Measurements from ENCODE around the gene FGF8. TPM values are rescaled to one million over a fixed set of nuclear protein-coding genes. Genes with fewer than 3 reads are reported as not detected.

FGF8 gene
- total and polyA plus RNA-seq, 2 of the 8 experiments (the other 6 are each of a cell fraction or from before 2014, with no cell fraction given) = 1.1 to 3.9 TPM

- Histone ChIP-seq H3K4me1 (replicated peaks in 1 of 4; ENCODE audit: control insufficient read depth in 3 of 4, insufficient read depth in 4 of 4, low read length in 3 of 4) (peaks cover 12 to 49% (median 28%) of the 10 kb centered on the region in 4 experiments), H3K23me2 (ENCODE audit: low read depth, low read length) (peaks cover 34% of the 10 kb centered on the region), H3K36me3 (ENCODE audit: control insufficient read depth in 2 of 4, insufficient read depth in 4 of 4, low read length in 3 of 4) (no peaks in the 10 kb centered on the region; a peak in 1 of 8 replicates), H2BK15ac (ENCODE audit: low read length) (no peak overlapping the region), H3K14ac (ENCODE audit: insufficient read length) (no peak overlapping the region), H4K91ac (replicated peaks; ENCODE audit: insufficient read length, low read length) (peak overlapping the region; percentile 83), H2AFZ (ENCODE audit: low read length) (no peak overlapping the region), H3K9me3 (ENCODE audit: insufficient read depth in 2 of 2, low read depth in 1 of 2, low read length in 1 of 2) (no peaks in the 10 kb centered on the region), H3K27me3 (replicated peaks in 1 of 4; ENCODE audit: control insufficient read depth in 3 of 4, extremely low read depth in 1 of 4, insufficient read depth in 3 of 4, low read length in 3 of 4) (peaks cover 39 to 56% (median 49%) of the 10 kb centered on the region in 4 experiments), H3K4me2 (ENCODE audit: insufficient read depth in 1 of 2, low read depth in 2 of 2, low read length in 2 of 2) (peak overlapping the region; percentile 91 to 95), H2BK120ac (replicated peaks; ENCODE audit: low read depth, low read length) (no peak overlapping the region), H3K23ac (ENCODE audit: insufficient read length) (no peak overlapping the region), H4K8ac (ENCODE audit: extremely low read depth, insufficient read depth, low read length) (peak overlapping the region; percentile 81; the same call in 1 of the 2 replicates), H3K9ac (replicated peaks in 1 of 4; ENCODE audit: extremely low read depth in 1 of 4, low read depth in 3 of 4, low read length in 3 of 4) (no peak overlapping the region), H4K5ac (ENCODE audit: insufficient read length, low read depth, low read length) (no peak overlapping the region), H3K18ac (ENCODE audit: extremely low read depth, low read length) (peak overlapping the region; percentile 95), H2BK12ac (ENCODE audit: low read depth, low read length) (peak overlapping the region; percentile 68; the same call in 1 of the 2 replicates), H3K56ac (replicated peaks; ENCODE audit: insufficient read length, low read depth, low read length) (no peak overlapping the region), H3K79me1 (ENCODE audit: low read depth, low read length) (peaks cover 7% of the 10 kb centered on the region), H3K79me2 (ENCODE audit: control insufficient read depth in 1 of 2, insufficient read depth in 2 of 2, low read length in 2 of 2) (peaks cover 0 to 8% of the 10 kb centered on the region in 2 experiments; a peak in 1 of 4 replicates), H3K27ac (ENCODE audit: low read depth, low read length) (no peak overlapping the region), H3K4ac (replicated peaks; ENCODE audit: insufficient read length, low read depth, low read length) (no peak overlapping the region), H4K20me1 (replicated peaks in 1 of 2; ENCODE audit: control insufficient read depth in 1 of 2, insufficient read depth in 2 of 2, low read length in 2 of 2) (peaks cover 15 to 29% of the 10 kb centered on the region in 2 experiments), H3K4me3 (ENCODE audit: extremely low read depth in 1 of 4, insufficient read depth in 2 of 4, low read depth in 3 of 4, low read length in 4 of 4) (peak overlapping the region; percentile 28 to 60 (median 46)), H2BK5ac (ENCODE audit: low read depth, low read length) (peak overlapping the region; percentile 75; the same call in 1 of the 2 replicates), H2BK20ac (ENCODE audit: low read length) (0 out of 2 replicates have a peak overlapping the region, but pooled peaks have one; percentile 18), H2AK5ac (ENCODE audit: low read depth, low read length) (no peak overlapping the region)
- ChIA-PET POLR2A (ENCODE audit: partially characterized antibody) (interaction anchor here (0.5 to 9.1 kb wide), 6 partner anchors 26 to 341 kb away, joined by 3 to 66 read pairs (median 3); partner anchors contain the start of genes DPCD, LDB1, OGA and POLL), CTCF (ENCODE audit: partially characterized antibody) (interaction anchor here (0.7 to 9.8 kb wide), 12 partner anchors 10 to 621 kb away, joined by 3 to 246 read pairs (median 3); no protein-coding TSS in a partner anchor)
- no peak for FAIRE-seq
- 1% methylated on average over 52 of the region's 58 CpGs; no CpG with 5 or more reads in 1 of the 2 experiments for WGBS, 2 experiments (ENCODE audit: extremely low coverage in 1 of 2, insufficient coverage in 1 of 2, insufficient read length in 1 of 2, insufficient replicate concordance in 2 of 2, low coverage in 1 of 2, low lambda C conversion rate in 2 of 2, missing lambda C conversion rate in 1 of 2)
- DNase-seq (ENCODE audit: low read depth in 1 of 2, low spot score in 2 of 2) = peak in 1 of 2 experiments; percentile 82
- no peak for TF ChIP-seq HDAC6 (IDR thresholded peaks at IDR 0.05; ENCODE audit: low read depth, low read length)
- TF ChIP-seq SAP30 (IDR thresholded peaks at IDR 0.05; ENCODE audit: insufficient read depth, insufficient replicate concordance, low read length) = no peak
- TF ChIP-seq CTCF (IDR thresholded peaks at IDR 0.05; ENCODE audit: control extremely low read depth in 1 of 3, insufficient read depth in 1 of 3, low read depth in 1 of 3, low read length in 3 of 3) = no peak
- no peak for TF ChIP-seq KDM1A (IDR thresholded peaks at IDR 0.05; ENCODE audit: borderline replicate concordance, low read length)
- TF ChIP-seq ZNF274 (IDR thresholded peaks at IDR 0.05; ENCODE audit: borderline replicate concordance, extremely low read depth, low read length) = no peak
- TF ChIP-seq MAFK (IDR thresholded peaks at IDR 0.05; ENCODE audit: low read depth, low read length) = no peak
- TF ChIP-seq NANOG (IDR thresholded peaks at IDR 0.05; ENCODE audit: insufficient read depth, low read depth, low read length, poor library complexity, severe bottlenecking) = peak; percentile 70
- TF ChIP-seq TEAD4 (IDR thresholded peaks at IDR 0.05; ENCODE audit: low read depth, low read length) = no peak
Measured at GRCh38 chr10:101778781-101779543, 3.0 kb upstream of the FGF8 start.

Data from H1 (cell line).